Fibroblast of skin of back (primary cell): Measurements from ENCODE around the gene CFAP20DC. TPM values are rescaled to one million over a fixed set of nuclear protein-coding genes. Genes with fewer than 3 reads are reported as not detected.
A peak's percentile ranks its signal among the peaks of the same experiment; 100 is the strongest.
"Not testable (repeated sequence)": the region's sequence is repeated elsewhere in the genome, so short reads cannot be mapped to it uniquely, and the experiment has no call there.

Experiments
- DNase-seq: peaks from one replicate; pipeline ENCODE4 v3.0.0-alpha.2; 2013
- polyA plus RNA-seq, 2 experiments: library from polyadenylated mRNA; unstranded; fragments of 120-200 nt; gene quantifications; one replicate each; pipeline ENCODE4 v1.2.1, GENCODE V29; 2013; ENCODE audit not compliant: insufficient read length in 2 of 2

CFAP20DC gene
- polyA plus RNA-seq (2013, experiment 1 of 2; ENCODE audit: insufficient read length) = 2.0 TPM
- polyA plus RNA-seq (2013, experiment 2 of 2; ENCODE audit: insufficient read length) = 1.5 TPM

DNA sequence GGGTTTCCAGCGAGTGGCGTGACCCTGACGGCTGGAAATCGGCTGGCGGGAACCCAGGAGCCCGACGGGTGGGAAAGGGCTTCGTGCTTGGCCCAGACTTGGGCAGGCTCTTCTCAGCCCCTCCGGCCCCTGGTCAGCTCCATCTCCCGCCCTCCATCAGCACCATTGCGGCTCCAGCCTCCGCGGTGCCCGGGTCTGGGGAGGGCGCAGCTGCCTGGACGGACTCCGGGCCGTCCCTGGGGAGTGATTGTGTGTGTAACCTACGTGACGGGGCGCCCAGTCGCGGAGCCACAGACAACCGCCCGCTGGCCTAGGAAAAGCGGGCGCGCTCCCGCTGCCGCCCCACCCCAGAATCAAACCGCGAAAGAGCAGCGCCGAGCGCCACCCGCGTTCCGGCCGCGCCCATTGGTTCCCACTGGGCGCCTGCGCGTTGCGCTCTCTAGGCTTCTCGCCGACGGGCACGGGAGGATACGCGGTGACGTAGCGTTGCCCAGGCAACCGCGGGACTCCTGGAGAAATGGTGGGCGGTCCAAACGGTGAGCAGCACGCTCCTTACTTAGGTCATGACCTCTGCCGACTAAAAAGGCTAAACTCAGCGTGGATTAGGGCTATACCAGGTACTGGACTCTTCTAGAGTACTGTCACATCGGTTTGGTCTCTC is at the start of gene CFAP20DC:
Gene CFAP20DC (minus strand): TSS at position 355 of the 661 bp plus-strand sequence. CDS start 394 bp downstream, outside the sequence.
- peak; percentile 93 for DNase-seq

DNA sequence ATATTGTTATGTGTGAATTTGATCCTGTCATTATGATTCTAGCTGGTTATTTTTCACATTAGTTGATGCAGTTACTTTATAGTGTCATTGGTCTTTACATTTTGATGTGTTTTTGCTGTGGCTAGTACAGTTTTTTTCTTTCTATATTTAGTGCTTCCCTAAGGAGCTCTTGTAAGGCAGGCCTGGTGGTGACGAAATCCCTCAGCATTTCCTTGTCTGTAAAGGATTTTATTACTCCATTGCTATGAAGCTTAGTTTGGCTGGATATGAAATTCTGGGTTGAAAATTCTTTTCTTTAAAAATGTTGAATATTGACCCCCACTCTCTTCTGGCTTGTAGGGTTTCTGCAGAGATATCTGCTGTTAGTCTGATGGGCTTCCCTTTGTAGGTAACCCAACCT is 48.7 kb upstream of the CFAP20DC start:
- DNase-seq = not testable (repeated sequence)

GRCh38 chr3:59094446-59094845 is 44.6 kb upstream of the CFAP20DC start:
- no peak for DNase-seq

GRCh38 chr3:59093521-59093920 is 43.7 kb upstream of the CFAP20DC start:
- no peak for DNase-seq

GRCh38 chr3:59088761-59089160 is 38.9 kb upstream of the CFAP20DC start:
- DNase-seq = no peak

- DNase-seq = peak; percentile 50
Measured at GRCh38 chr3:59085976-59086375, 36.2 kb upstream of the CFAP20DC start.

- no peak for DNase-seq
Measured at GRCh38 chr3:59084583-59084982, 34.8 kb upstream of the CFAP20DC start.

- DNase-seq = no peak
Measured at GRCh38 chr3:59082106-59082505, 32.3 kb upstream of the CFAP20DC start.

GRCh38 chr3:59081071-59081470 is 31.2 kb upstream of the CFAP20DC start:
- no peak for DNase-seq

- no peak for DNase-seq
Measured at GRCh38 chr3:59079962-59080361, 30.1 kb upstream of the CFAP20DC start.

GRCh38 chr3:59074764-59075163 is 24.9 kb upstream of the CFAP20DC start:
- DNase-seq = no peak

- DNase-seq = no peak
Measured at GRCh38 chr3:59072681-59073080, 22.9 kb upstream of the CFAP20DC start.

GRCh38 chr3:59069838-59070237 is 20.0 kb upstream of the CFAP20DC start:
- DNase-seq = peak; percentile 27

GRCh38 chr3:59065240-59065639 is 15.4 kb upstream of the CFAP20DC start:
- no peak for DNase-seq

DNA sequence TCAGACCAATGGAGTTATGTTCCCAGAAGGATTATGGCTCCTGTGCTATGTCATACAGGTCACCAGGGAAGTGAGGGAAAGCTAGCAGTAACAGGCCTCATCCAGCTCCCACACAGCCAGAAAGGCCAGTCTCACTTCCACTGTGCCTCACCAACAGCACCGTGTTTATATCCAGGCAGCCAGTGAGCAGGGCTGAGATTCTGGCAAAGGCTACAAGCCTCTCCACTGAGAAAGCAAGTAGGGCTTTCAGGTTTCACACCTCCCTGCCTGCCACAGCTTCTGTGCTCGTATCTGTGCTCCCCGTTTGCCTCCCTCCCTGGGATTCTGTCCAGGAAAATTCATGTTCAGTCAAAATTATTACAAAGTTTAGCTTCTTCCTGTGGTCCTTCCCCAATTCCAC is 14.9 kb upstream of the CFAP20DC start:
- DNase-seq = no peak

GRCh38 chr3:59064276-59064675 is 14.5 kb upstream of the CFAP20DC start:
- DNase-seq = no peak

DNA sequence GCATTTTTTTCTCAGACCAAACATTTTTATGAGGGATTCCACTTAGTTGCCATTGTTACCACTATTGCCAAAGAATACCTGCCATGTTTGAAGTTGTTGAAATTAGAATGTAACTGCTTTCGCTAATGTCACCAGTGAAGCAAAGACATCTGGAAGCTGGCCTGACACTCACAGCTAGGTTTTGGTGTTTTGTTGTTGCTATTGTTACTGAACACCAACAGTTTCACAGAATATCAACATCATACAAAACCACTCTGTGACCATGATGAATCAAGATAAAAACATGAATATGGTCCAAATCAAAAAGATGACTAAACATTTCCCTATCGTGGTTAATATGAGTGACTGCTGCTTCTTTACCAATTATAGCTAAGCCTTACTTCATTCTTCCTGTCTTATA is 6.9 kb upstream of the CFAP20DC start:
- DNase-seq = peak; percentile 56

DNA sequence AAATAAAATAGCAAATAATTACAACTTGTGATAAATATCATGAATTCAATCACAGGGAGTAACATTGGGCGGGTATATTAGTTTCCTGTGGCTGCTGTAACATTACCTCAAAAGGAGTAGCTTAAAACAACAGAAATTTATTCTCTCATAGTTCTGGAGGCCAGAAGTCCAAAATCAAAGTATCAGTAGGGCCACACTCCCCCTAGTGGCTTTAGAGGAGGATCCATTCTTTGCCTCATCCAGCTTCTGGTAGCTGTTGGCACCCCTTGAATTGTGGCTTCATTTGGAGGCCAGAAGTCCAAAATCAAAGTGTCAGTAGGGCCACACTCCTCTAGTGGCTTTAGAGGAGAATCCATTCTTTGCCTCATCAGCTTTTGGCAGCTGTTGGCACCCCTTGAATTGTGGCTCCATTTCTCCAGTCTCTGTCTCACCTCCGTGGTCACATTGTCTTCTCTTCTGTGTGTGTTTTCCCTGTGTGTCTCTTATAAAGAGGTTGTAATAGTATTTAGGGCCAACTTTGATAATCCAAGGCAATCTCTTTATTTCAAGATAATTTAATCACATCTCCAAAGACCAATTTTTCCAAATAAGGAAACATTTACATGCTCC is 3.1 kb upstream of the CFAP20DC start:
- peak; percentile 50 for DNase-seq

DNA sequence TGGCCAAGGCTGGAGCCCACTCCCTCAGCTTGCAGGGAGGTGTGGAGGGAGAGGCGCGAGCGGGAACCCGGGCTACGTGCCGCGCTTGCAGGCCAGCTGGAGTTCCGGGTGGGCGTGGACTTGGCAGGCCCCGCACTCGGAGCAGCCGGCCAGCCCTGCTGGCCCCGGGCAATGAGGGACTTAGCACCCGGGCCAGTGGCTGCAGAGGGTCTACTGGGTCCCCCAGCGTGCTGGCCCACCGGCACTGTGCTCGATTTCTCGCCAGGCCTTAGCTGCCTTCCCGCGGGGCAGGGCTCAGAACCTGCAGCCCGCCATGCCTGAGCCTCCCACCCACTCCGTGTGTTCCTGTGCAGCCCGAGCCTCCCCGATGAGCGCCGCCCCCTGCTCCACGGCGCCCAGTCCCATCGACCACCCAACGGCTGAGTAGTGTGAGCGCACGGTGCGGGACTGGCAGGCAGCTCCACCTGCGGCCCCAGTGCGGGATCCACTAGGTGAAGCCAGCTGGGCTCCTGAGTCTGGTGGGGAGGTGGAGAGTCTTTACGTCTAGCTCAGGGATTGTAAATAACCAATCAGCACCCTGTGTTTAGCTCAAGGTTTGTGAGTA is 1.1 kb upstream of the CFAP20DC start:
- DNase-seq = not testable (repeated sequence)

DNA sequence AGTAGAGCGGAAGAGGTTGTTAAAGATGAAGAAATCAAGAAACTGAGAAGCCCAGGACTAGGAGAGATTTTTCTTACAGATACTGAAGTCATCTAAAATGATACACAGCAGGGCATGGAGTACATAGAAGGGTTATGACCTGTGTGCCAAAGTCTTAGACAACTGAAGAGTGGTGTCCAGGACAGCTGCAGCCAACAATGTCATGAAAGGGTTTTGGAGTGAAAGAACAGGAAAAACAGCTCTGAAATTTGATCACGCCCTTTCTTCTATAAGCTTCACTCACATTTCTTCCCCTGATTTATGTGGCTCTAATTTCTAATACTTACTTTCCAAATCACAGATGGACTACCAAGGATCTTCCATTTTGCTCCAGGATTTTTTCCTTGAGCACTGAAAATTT is 3.0 kb downstream of the CFAP20DC start:
- DNase-seq = no peak

- DNase-seq = no peak
Measured at GRCh38 chr3:59043391-59043790, 6.4 kb downstream of the CFAP20DC start.

- no peak for DNase-seq
Measured at GRCh38 chr3:59040902-59041301, 8.9 kb downstream of the CFAP20DC start.

- DNase-seq = no peak
Measured at GRCh38 chr3:59027607-59028006, 22.2 kb downstream of the CFAP20DC start.

GRCh38 chr3:59023612-59024011 is 26.2 kb downstream of the CFAP20DC start:
- no peak for DNase-seq
